A673 (cell line): ENCODE measurements around the gene ADAM12. TPM values are rescaled to one million over a fixed set of nuclear protein-coding genes. Genes with fewer than 3 reads are reported as not detected.

Source experiments
- BruUV-seq: library from RNA; stranded (reverse); fragments of 400-500 nt; replicated peaks from 2 replicates; lab custom pipeline; 2021; lab: Mats Ljungman, UMichigan
- CTCF ChIA-PET: fragments of 300-600 bp; sonication (Branson Sonifier 250); formaldehyde crosslinking; loops from one replicate; lab custom pipeline; 2022; ENCODE audit warnings: antibody characterized with exemption; lab: Charles Lee
- POLR2A ChIA-PET: fragments of 300-600 bp; sonication (Branson Sonifier 250); formaldehyde crosslinking; loops from one replicate; lab custom pipeline; 2022; ENCODE audit warnings: antibody characterized with exemption; ENCODE audit not compliant: low non-redundant PET; lab: Charles Lee
- DNase-seq: peaks from one replicate; pipeline ENCODE4 v3.0.0-alpha.2; 2015; ENCODE audit warnings: low spot score
- H3K27ac ChIP-seq: fragments of 200-600 bp; sonication (generic); 2 replicates; pipeline ENCODE4 v1.5.1; 2016; ENCODE audit warnings: mixed run types, low read depth, mild to moderate bottlenecking, mixed read lengths, antibody characterized with exemption, low read length; ENCODE audit not compliant: poor library complexity, severe bottlenecking
- H3K27me3 ChIP-seq: fragments of 200-600 bp; sonication (generic); replicated peaks from 2 replicates; pipeline ENCODE4 v1.6.1; 2017; ENCODE audit warnings: mixed run types, low read depth, mild to moderate bottlenecking, mixed read lengths, antibody characterized with exemption, low read length; ENCODE audit not compliant: insufficient read depth, poor library complexity
- H3K36me3 ChIP-seq: fragments of 200-600 bp; sonication (generic); 2 replicates; pipeline ENCODE4 v1.6.1; 2016; ENCODE audit warnings: mixed run types, mild to moderate bottlenecking, mixed read lengths, antibody characterized with exemption, low read length; ENCODE audit not compliant: insufficient read depth, poor library complexity, severe bottlenecking
- H3K4me1 ChIP-seq: fragments of 200-600 bp; sonication (generic); 2 replicates; pipeline ENCODE4 v1.6.1; 2017; ENCODE audit warnings: mixed run types, mild to moderate bottlenecking, mixed read lengths, antibody characterized with exemption, low read length; ENCODE audit not compliant: insufficient read depth, poor library complexity, severe bottlenecking
- H3K4me3 ChIP-seq: fragments of 200-600 bp; sonication (generic); 2 replicates; pipeline ENCODE4 v1.5.1; 2016; ENCODE audit warnings: low read depth, mixed run types, mild to moderate bottlenecking, mixed read lengths, low read length; ENCODE audit not compliant: poor library complexity, severe bottlenecking
- H3K9me3 ChIP-seq: fragments of 200-600 bp; sonication (generic); 2 replicates; pipeline ENCODE4 v1.6.1; 2016; ENCODE audit warnings: mixed run types, low read depth, mild to moderate bottlenecking, mixed read lengths, antibody characterized with exemption, low read length; ENCODE audit not compliant: poor library complexity, severe bottlenecking
- EZH2 ChIP-seq: fragments of 200-600 bp; sonication (generic); IDR thresholded peaks from 2 replicates; pipeline ENCODE4 v1.6.1; 2017; ENCODE audit warnings: borderline replicate concordance, low read depth, mild to moderate bottlenecking, mixed read lengths, antibody characterized with exemption, low read length; ENCODE audit not compliant: poor library complexity, severe bottlenecking
- intact Hi-C: fragments of 100-400 bp; cut with micrococcal nuclease; formaldehyde crosslinking; loops from one replicate; pipeline ENCODE4 v1.10.0; 2022; ENCODE audit not compliant: unreplicated experiment
- total RNA-seq: library from RNA; stranded (reverse); gene quantifications from 2 replicates; pipeline ENCODE4 v1.2.3, GENCODE V29; 2021
- TF ChIP-seq, protein P1 (sequence below): fragments of 300-800, 200-600 bp; sonication (generic); conservative IDR thresholded peaks from 2 replicates; pipeline ENCODE4 v1.5.1; 2017; ENCODE audit warnings: low read depth, mild to moderate bottlenecking, antibody characterized with exemption, low read length, moderate library complexity, mixed read lengths

Gene ADAM12
- total RNA-seq, 1 experiment from 2014 or later = 0.17 TPM

DNA sequence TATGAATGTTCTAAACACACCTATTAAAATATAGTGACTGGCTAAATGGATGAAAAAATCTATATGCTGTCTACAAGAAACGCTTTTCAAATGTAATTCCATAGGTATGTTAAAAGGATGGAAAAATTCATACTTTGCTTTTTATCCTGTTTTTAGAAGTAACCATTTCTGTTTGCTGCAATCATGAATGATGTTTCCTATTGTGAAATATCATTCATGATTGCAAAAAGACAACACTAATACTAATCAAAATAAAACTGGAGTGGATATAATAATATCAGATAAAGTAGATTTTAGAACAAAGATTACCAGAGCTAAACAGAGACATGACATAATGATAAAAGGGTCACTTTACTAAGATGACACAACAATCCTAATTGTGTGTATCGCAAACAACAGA lies 353.7 kb downstream of the ADAM12 start:
- no TSS peak for BruUV-seq
- TF ChIP-seq, protein P1, sequence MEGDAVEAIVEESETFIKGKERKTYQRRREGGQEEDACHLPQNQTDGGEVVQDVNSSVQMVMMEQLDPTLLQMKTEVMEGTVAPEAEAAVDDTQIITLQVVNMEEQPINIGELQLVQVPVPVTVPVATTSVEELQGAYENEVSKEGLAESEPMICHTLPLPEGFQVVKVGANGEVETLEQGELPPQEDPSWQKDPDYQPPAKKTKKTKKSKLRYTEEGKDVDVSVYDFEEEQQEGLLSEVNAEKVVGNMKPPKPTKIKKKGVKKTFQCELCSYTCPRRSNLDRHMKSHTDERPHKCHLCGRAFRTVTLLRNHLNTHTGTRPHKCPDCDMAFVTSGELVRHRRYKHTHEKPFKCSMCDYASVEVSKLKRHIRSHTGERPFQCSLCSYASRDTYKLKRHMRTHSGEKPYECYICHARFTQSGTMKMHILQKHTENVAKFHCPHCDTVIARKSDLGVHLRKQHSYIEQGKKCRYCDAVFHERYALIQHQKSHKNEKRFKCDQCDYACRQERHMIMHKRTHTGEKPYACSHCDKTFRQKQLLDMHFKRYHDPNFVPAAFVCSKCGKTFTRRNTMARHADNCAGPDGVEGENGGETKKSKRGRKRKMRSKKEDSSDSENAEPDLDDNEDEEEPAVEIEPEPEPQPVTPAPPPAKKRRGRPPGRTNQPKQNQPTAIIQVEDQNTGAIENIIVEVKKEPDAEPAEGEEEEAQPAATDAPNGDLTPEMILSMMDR = no peak
- CTCF ChIA-PET = no interaction called here
- Histone ChIP-seq H3K9me3 (peaks cover 7% of the 10 kb centered on the region), H3K27me3 (no peaks in the 10 kb centered on the region), H3K27ac (no peak overlapping the region), H3K4me1 (no peaks in the 10 kb centered on the region), H3K36me3 (no peaks in the 10 kb centered on the region), H3K4me3 (no peak overlapping the region)
- POLR2A ChIA-PET = no interaction called here
- intact Hi-C loops = no loop called here
- no peak for DNase-seq

DNA sequence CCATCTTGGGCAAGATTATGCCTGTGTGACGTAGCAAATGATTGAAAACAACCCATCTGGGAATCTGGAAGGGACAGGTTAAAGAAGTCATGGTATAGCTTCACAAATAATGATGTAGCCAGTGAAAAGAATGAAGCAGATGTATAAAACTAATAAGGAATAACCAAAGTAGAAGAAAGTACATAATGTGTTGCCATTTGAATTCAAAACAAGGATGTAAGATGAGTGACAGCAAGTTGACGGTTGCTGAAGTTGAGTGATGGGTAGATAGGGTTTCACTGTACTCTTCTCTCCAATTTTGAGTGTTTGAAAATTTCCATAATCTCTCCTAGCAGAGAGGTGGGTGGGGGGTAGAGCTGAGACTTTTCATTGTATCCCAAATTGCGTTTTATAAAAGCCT lies 358.3 kb downstream of the ADAM12 start:
- ChIA-PET CTCF (no interaction called here), POLR2A (no interaction called here)
- Histone ChIP-seq H3K4me1 (no peaks in the 10 kb centered on the region), H3K9me3 (peaks cover 7% of the 10 kb centered on the region), H3K27me3 (no peaks in the 10 kb centered on the region), H3K4me3 (no peak overlapping the region), H3K36me3 (no peaks in the 10 kb centered on the region), H3K27ac (no peak overlapping the region)
- no peak for DNase-seq
- intact Hi-C loops = no loop called here
- TF ChIP-seq, protein P1 = no peak
- TF ChIP-seq EZH2 = no peak
- BruUV-seq = no TSS peak

DNA sequence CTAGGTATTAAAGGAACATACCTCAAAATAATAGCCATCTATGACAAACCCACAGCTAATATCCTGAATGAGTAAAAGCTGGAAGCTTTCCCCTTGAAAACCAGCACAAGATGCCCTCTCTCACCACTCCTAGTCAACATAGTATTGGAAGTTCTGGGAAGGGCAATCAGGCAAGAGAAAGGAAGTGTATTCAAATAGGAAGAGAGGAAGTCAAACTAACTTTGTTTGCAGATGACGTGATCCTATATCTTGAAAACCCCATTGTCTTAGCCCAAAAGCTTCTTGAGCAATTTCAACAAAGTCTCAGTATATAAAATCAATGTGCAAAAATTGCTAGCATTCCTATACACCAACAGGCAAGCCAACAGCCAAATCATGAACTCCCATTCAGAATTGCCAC lies 360.6 kb downstream of the ADAM12 start:
- Histone ChIP-seq H3K4me3 (no peak overlapping the region), H3K9me3 (no peaks in the 10 kb centered on the region), H3K4me1 (no peaks in the 10 kb centered on the region), H3K27ac (no peak overlapping the region), H3K36me3 (no peaks in the 10 kb centered on the region), H3K27me3 (no peaks in the 10 kb centered on the region)
- DNase-seq = no peak
- intact Hi-C loops = no loop called here
- no peak for TF ChIP-seq EZH2
- TF ChIP-seq, protein P1 = no peak
- ChIA-PET POLR2A (no interaction called here), CTCF (no interaction called here)
- no TSS peak for BruUV-seq
